Right renal cortex interstitium (tissue), 3 donors: ENCODE measurements around the gene ADAT3. TPM values are rescaled to one million over a fixed set of nuclear protein-coding genes. Genes with fewer than 3 reads are reported as not detected.

Experiments used
- DNase-seq, 3 donors: peaks; one replicate each; pipeline ENCODE4 v3.0.0-alpha.2; 2013; ENCODE audit warnings: low read depth in 3 of 3, low spot score in 2 of 3
- polyA plus RNA-seq, 3 donors: library from polyadenylated mRNA; unstranded; fragments of 120-200 nt; gene quantifications; one replicate each; pipeline ENCODE4 v1.2.1, GENCODE V29; 2013; ENCODE audit not compliant: insufficient read length in 3 of 3

ADAT3 gene
- 1 to 10 TPM; 1.3 to 2.5 (median 1.5) TPM for polyA plus RNA-seq

GRCh38 chr19:1905110-1905862 is at the start of gene ADAT3, which contains the start of gene SCAMP4:
ADAT3 (plus strand) TSS chr19:1905399; CDS start chr19:1912048, 6,649 bp downstream.
SCAMP4 (plus strand) TSS chr19:1905399; CDS start chr19:1915020, 9,621 bp downstream.
- peak; percentile 92 to 96 (median 95) for DNase-seq

- DNase-seq = no peak
Measured at GRCh38 chr19:1855828-1856255, 49.4 kb upstream of the ADAT3 start.

GRCh38 chr19:1856345-1856697 is 48.9 kb upstream of the ADAT3 start:
- no peak for DNase-seq

- no peak for DNase-seq
Measured at GRCh38 chr19:1856698-1857603, 48.2 kb upstream of the ADAT3 start.

- DNase-seq = no peak
Measured at GRCh38 chr19:1857648-1858326, 47.4 kb upstream of the ADAT3 start.

- no peak for DNase-seq
Measured at GRCh38 chr19:1858412-1859081, 46.7 kb upstream of the ADAT3 start.

GRCh38 chr19:1859331-1859781 is 45.8 kb upstream of the ADAT3 start:
- DNase-seq = no peak

GRCh38 chr19:1860042-1860775 is 45.0 kb upstream of the ADAT3 start:
- DNase-seq = peak in 1 of 3 donors; percentile 71

GRCh38 chr19:1860821-1861598 is 44.2 kb upstream of the ADAT3 start:
- DNase-seq = no peak

- no peak for DNase-seq
Measured at GRCh38 chr19:1861599-1862031, 43.6 kb upstream of the ADAT3 start.

- DNase-seq = no peak
Measured at GRCh38 chr19:1862068-1862423, 43.2 kb upstream of the ADAT3 start.

GRCh38 chr19:1862424-1863327 is 42.5 kb upstream of the ADAT3 start:
- no peak for DNase-seq

- no peak for DNase-seq
Measured at GRCh38 chr19:1863328-1863637, 41.9 kb upstream of the ADAT3 start, which contains the start of gene KLF16. KLF16 (minus strand) TSS chr19:1863579; CDS start chr19:1863497, 82 bp downstream.

GRCh38 chr19:1863638-1864479 is 41.3 kb upstream of the ADAT3 start:
- DNase-seq = peak in 1 of 3 donors; percentile 79

GRCh38 chr19:1864480-1865171 is 40.6 kb upstream of the ADAT3 start:
- no peak for DNase-seq
